ENCODE measurements around the gene SORCS2. TPM values are rescaled to one million over a fixed set of nuclear protein-coding genes. Genes with fewer than 3 reads are reported as not detected.

SORCS2 gene
- total RNA-seq, 1 donor from 2014 or later: 29.5 TPM

- no peak for TF ChIP-seq CTCF (IDR thresholded peaks at IDR 0.05; ENCODE audit: partially characterized antibody, unreplicated experiment)
- Mint-ChIP-seq H3K4me3 (ENCODE audit: unreplicated experiment) (no peak overlapping the region), H3K9me3 (ENCODE audit: unreplicated experiment) (peaks cover 2% of the 10 kb centered on the region), H3K27ac (ENCODE audit: unreplicated experiment) (no peak overlapping the region), H3K36me3 (ENCODE audit: unreplicated experiment) (peaks cover under 1% of the 10 kb centered on the region), H3K27me3 (ENCODE audit: unreplicated experiment) (peaks cover 9% of the 10 kb centered on the region), H3K4me1 (ENCODE audit: low read depth, unreplicated experiment) (peaks cover 2% of the 10 kb centered on the region)
- no peak for DNase-seq
Measured at GRCh38 chr4:7614350-7614949, 422.1 kb downstream of the SORCS2 start.

- H3K27me3 Mint-ChIP-seq (ENCODE audit: unreplicated experiment): peaks cover 9% of the 10 kb centered on the region
- no peaks in the 10 kb centered on the region for H3K36me3 Mint-ChIP-seq (ENCODE audit: unreplicated experiment)
- peak overlapping the region; percentile 9 for H3K27ac Mint-ChIP-seq (ENCODE audit: unreplicated experiment)
- peaks cover 2% of the 10 kb centered on the region for H3K9me3 Mint-ChIP-seq (ENCODE audit: unreplicated experiment)
- DNase-seq: no peak
- H3K4me1 Mint-ChIP-seq (ENCODE audit: low read depth, unreplicated experiment): peaks cover 3% of the 10 kb centered on the region
- TF ChIP-seq CTCF (IDR thresholded peaks at IDR 0.05; ENCODE audit: partially characterized antibody, unreplicated experiment): no peak
- no peak overlapping the region for H3K4me3 Mint-ChIP-seq (ENCODE audit: unreplicated experiment)
Measured at GRCh38 chr4:7616193-7616592, 423.9 kb downstream of the SORCS2 start.

GRCh38 chr4:7618361-7618760 is 426.0 kb downstream of the SORCS2 start:
- no peak for TF ChIP-seq CTCF (IDR thresholded peaks at IDR 0.05; ENCODE audit: partially characterized antibody, unreplicated experiment)

GRCh38 chr4:7620086-7620813 is 427.9 kb downstream of the SORCS2 start:
- H3K4me1 Mint-ChIP-seq (ENCODE audit: low read depth, unreplicated experiment): peaks cover 15% of the 10 kb centered on the region
- no peaks in the 10 kb centered on the region for H3K36me3 Mint-ChIP-seq (ENCODE audit: unreplicated experiment)
- DNase-seq: no peak
- no peak overlapping the region for H3K4me3 Mint-ChIP-seq (ENCODE audit: unreplicated experiment)
- TF ChIP-seq CTCF (IDR thresholded peaks at IDR 0.05; ENCODE audit: partially characterized antibody, unreplicated experiment): no peak
- H3K9me3 Mint-ChIP-seq (ENCODE audit: unreplicated experiment): peaks cover 4% of the 10 kb centered on the region
- peaks cover 6% of the 10 kb centered on the region for H3K27me3 Mint-ChIP-seq (ENCODE audit: unreplicated experiment)
- no peak overlapping the region for H3K27ac Mint-ChIP-seq (ENCODE audit: unreplicated experiment)

More at GRCh38 chr4:7618361-7618760, 426.0 kb downstream of the SORCS2 start:
- Mint-ChIP-seq H3K4me3 (ENCODE audit: unreplicated experiment) (no peak overlapping the region), H3K4me1 (ENCODE audit: low read depth, unreplicated experiment) (peaks cover 12% of the 10 kb centered on the region), H3K27ac (ENCODE audit: unreplicated experiment) (no peak overlapping the region), H3K9me3 (ENCODE audit: unreplicated experiment) (peaks cover 4% of the 10 kb centered on the region), H3K36me3 (ENCODE audit: unreplicated experiment) (no peaks in the 10 kb centered on the region), H3K27me3 (ENCODE audit: unreplicated experiment) (peaks cover 6% of the 10 kb centered on the region)
- DNase-seq: no peak

- Mint-ChIP-seq H3K27me3 (ENCODE audit: unreplicated experiment) (peaks cover 6% of the 10 kb centered on the region), H3K4me1 (ENCODE audit: low read depth, unreplicated experiment) (peaks cover 15% of the 10 kb centered on the region), H3K36me3 (ENCODE audit: unreplicated experiment) (no peaks in the 10 kb centered on the region), H3K4me3 (ENCODE audit: unreplicated experiment) (no peak overlapping the region), H3K9me3 (ENCODE audit: unreplicated experiment) (peaks cover 4% of the 10 kb centered on the region), H3K27ac (ENCODE audit: unreplicated experiment) (no peak overlapping the region)
- peak; percentile 23 for DNase-seq
- no peak for TF ChIP-seq CTCF (IDR thresholded peaks at IDR 0.05; ENCODE audit: partially characterized antibody, unreplicated experiment)
Measured at GRCh38 chr4:7620814-7621176, 428.5 kb downstream of the SORCS2 start.
